ENCODE results near the gene ADAMTS9.

The ADAMTS9 gene

GRCh38 chr3:64566859-64567258, 120.9 kb downstream of the ADAMTS9 start:
- no peak for TF ChIP-seq CTCF (conservative IDR thresholded peaks at IDR 0.05; ENCODE audit: control insufficient read depth, insufficient read depth, low read depth, low read length)
- no peak overlapping the region for H3K4me3 ChIP-seq (ENCODE audit: control insufficient read depth, low read depth, low read length)
- DNase-seq (ENCODE audit: low read depth), result no peak

- no peak overlapping the region for H3K4me3 ChIP-seq (ENCODE audit: control insufficient read depth, low read depth, low read length)
- DNase-seq (ENCODE audit: low read depth), result no peak
- no peak for TF ChIP-seq CTCF (conservative IDR thresholded peaks at IDR 0.05; ENCODE audit: control insufficient read depth, insufficient read depth, low read depth, low read length)
Observed at GRCh38 chr3:64563751-64564150, 124.0 kb downstream of the ADAMTS9 start.

- no peak for TF ChIP-seq CTCF (conservative IDR thresholded peaks at IDR 0.05; ENCODE audit: control insufficient read depth, insufficient read depth, low read depth, low read length)
- H3K4me3 ChIP-seq (ENCODE audit: control insufficient read depth, low read depth, low read length), result no peak overlapping the region
- no peak for DNase-seq (ENCODE audit: low read depth)
Observed at GRCh38 chr3:64561868-64562267, 125.9 kb downstream of the ADAMTS9 start.

GRCh38 chr3:64561325-64561843, 126.4 kb downstream of the ADAMTS9 start:
- no peak for TF ChIP-seq CTCF (conservative IDR thresholded peaks at IDR 0.05; ENCODE audit: control insufficient read depth, insufficient read depth, low read depth, low read length)
- peak overlapping the region; percentile 27 for H3K4me3 ChIP-seq (ENCODE audit: control insufficient read depth, low read depth, low read length)
- peak; percentile 41 for DNase-seq (ENCODE audit: low read depth)

- DNase-seq (ENCODE audit: low read depth), result no peak
- no peak overlapping the region for H3K4me3 ChIP-seq (ENCODE audit: control insufficient read depth, low read depth, low read length)
- TF ChIP-seq CTCF (conservative IDR thresholded peaks at IDR 0.05; ENCODE audit: control insufficient read depth, insufficient read depth, low read depth, low read length), result no peak
Observed at GRCh38 chr3:64560791-64561190, 127.0 kb downstream of the ADAMTS9 start.

- no peak for TF ChIP-seq CTCF (conservative IDR thresholded peaks at IDR 0.05; ENCODE audit: control insufficient read depth, insufficient read depth, low read depth, low read length)
- no peak for DNase-seq (ENCODE audit: low read depth)
- no peak overlapping the region for H3K4me3 ChIP-seq (ENCODE audit: control insufficient read depth, low read depth, low read length)
Observed at GRCh38 chr3:64559588-64559987, 128.2 kb downstream of the ADAMTS9 start.

- no peak for DNase-seq (ENCODE audit: low read depth)
- TF ChIP-seq CTCF (conservative IDR thresholded peaks at IDR 0.05; ENCODE audit: control insufficient read depth, insufficient read depth, low read depth, low read length), result no peak
- H3K4me3 ChIP-seq (ENCODE audit: control insufficient read depth, low read depth, low read length), result no peak overlapping the region
Observed at GRCh38 chr3:64556046-64556445, 131.8 kb downstream of the ADAMTS9 start.
